SU-DHL-6 (cell line): ENCODE results near the gene RPL35A.
"Not testable (repeated sequence)": the region's sequence is repeated elsewhere in the genome, so short reads cannot be mapped to it uniquely, and the experiment has no call there.

ENCODE experiments used
- H2AFZ ChIP-seq: fragments of 200-600 bp; sonication (generic); 2 replicates; pipeline ENCODE4 v1.6.1; 2014; ENCODE audit warnings: low read depth, mild to moderate bottlenecking, moderate library complexity, mixed read lengths, antibody characterized with exemption, low read length; ENCODE audit not compliant: severe bottlenecking
- H3F3A ChIP-seq: fragments of 200-600 bp; shearing (Covaris generic); 2 replicates; pipeline ENCODE4 v1.6.0; 2016; ENCODE audit warnings: antibody characterized with exemption, mild to moderate bottlenecking; ENCODE audit not compliant: insufficient read depth
- H3K27ac ChIP-seq: fragments of 200-600 bp; sonication (generic); 2 replicates; pipeline ENCODE4 v1.5.1; 2016; ENCODE audit warnings: low read depth, mild to moderate bottlenecking, low read length, moderate library complexity, mixed read lengths
- H3K27me3 ChIP-seq: fragments of 200-600 bp; sonication (generic), shearing (Covaris generic); 2 replicates; pipeline ENCODE4 v1.6.0; 2014; ENCODE audit warnings: mild to moderate bottlenecking, low read length
- H3K36me3 ChIP-seq: fragments of 200-600 bp; sonication (generic); 2 replicates; pipeline ENCODE4 v1.6.1; 2014; ENCODE audit warnings: mild to moderate bottlenecking, low read length, mixed read lengths
- H3K4me2 ChIP-seq: fragments of 300-600, 200-600 bp; shearing (Covaris generic), sonication (generic); 2 replicates; pipeline ENCODE4 v1.6.0; 2014; ENCODE audit warnings: low read length, low read depth, mild to moderate bottlenecking; ENCODE audit not compliant: poor library complexity, severe bottlenecking
- H3K4me3 ChIP-seq: fragments of 200-600 bp; sonication (generic); 2 replicates; pipeline ENCODE4 v1.5.1; 2014; ENCODE audit warnings: antibody characterized with exemption, low read length, mild to moderate bottlenecking, mixed read lengths; ENCODE audit not compliant: insufficient read depth, poor library complexity, severe bottlenecking
- H3K79me2 ChIP-seq: fragments of 200-600 bp; sonication (generic); 2 replicates; pipeline ENCODE4 v1.6.1; 2014; ENCODE audit warnings: mild to moderate bottlenecking, low read length, moderate library complexity; ENCODE audit not compliant: insufficient read depth
- H3K9ac ChIP-seq: fragments of 200-600 bp; sonication (generic); 2 replicates; pipeline ENCODE4 v1.7.0; 2014; ENCODE audit warnings: mild to moderate bottlenecking, low read length
- H3K9me2 ChIP-seq: fragments of 200-600 bp; sonication (generic); replicated peaks from 2 replicates; pipeline ENCODE4 v1.6.1; 2014; ENCODE audit warnings: low read length; ENCODE audit not compliant: insufficient read depth
- H3K9me3 ChIP-seq: fragments of 200-600 bp; sonication (generic); 2 replicates; pipeline ENCODE4 v1.6.1; 2014; ENCODE audit warnings: low read length, mixed read lengths; ENCODE audit not compliant: insufficient read depth
- H4K20me1 ChIP-seq: fragments of 200-600 bp; sonication (generic); 2 replicates; pipeline ENCODE4 v1.6.1; 2014; ENCODE audit warnings: low read depth, mild to moderate bottlenecking, antibody characterized with exemption, low read length, moderate library complexity, mixed read lengths
- CTCF ChIP-seq: fragments of 200-600 bp; sonication (generic); IDR thresholded peaks from one replicate; pipeline ENCODE4 v1.5.1; 2017; ENCODE audit warnings: antibody characterized with exemption, mild to moderate bottlenecking, low read length, moderate library complexity; ENCODE audit not compliant: insufficient read depth, poor library complexity, severe bottlenecking
- EZH2phosphoT487 ChIP-seq: fragments of 200-600 bp; sonication (generic), shearing (Covaris generic); conservative IDR thresholded peaks from 2 replicates; pipeline ENCODE4 v1.6.1; 2018; ENCODE audit warnings: mild to moderate bottlenecking, antibody characterized with exemption, low read length, moderate library complexity, mixed read lengths

Gene RPL35A

GRCh38 chr3:197926418-197926817 is 23.6 kb upstream of the RPL35A start:
- Histone ChIP-seq H3K9me3 (no peaks in the 10 kb centered on the region), H3K79me2 (no peaks in the 10 kb centered on the region), H3K36me3 (no peaks in the 10 kb centered on the region), H3K27me3 (no peaks in the 10 kb centered on the region), H3K9me2 (no peaks in the 10 kb centered on the region), H3K27ac (no peak overlapping the region), H3K4me2 (no peak overlapping the region), H3K4me3 (no peak overlapping the region), H3K9ac (no peak overlapping the region), H2AFZ (no peak overlapping the region), H3F3A (no peaks in the 10 kb centered on the region), H4K20me1 (no peaks in the 10 kb centered on the region)
- no peak for TF ChIP-seq CTCF
- TF ChIP-seq EZH2phosphoT487 = no peak

- not testable (repeated sequence) for H3K9me2 ChIP-seq, H3K36me3 ChIP-seq, H3K9me3 ChIP-seq, H3K27me3 ChIP-seq, H3K79me2 ChIP-seq, H4K20me1 ChIP-seq, H2AFZ ChIP-seq, H3K4me3 ChIP-seq, H3K27ac ChIP-seq, H3F3A ChIP-seq, H3K4me2 ChIP-seq, H3K9ac ChIP-seq
Measured at GRCh38 chr3:197927578-197927977, 22.4 kb upstream of the RPL35A start.

GRCh38 chr3:197936819-197937384 is 13.1 kb upstream of the RPL35A start:
- H3K79me2 ChIP-seq = no peaks in the 10 kb centered on the region
- TF ChIP-seq EZH2phosphoT487 (no peak), CTCF (no peak)
- no peak overlapping the region for H3K27ac ChIP-seq
- H3K4me3 ChIP-seq = no peak overlapping the region
- H3K9me3 ChIP-seq = no peaks in the 10 kb centered on the region
- H3K36me3 ChIP-seq = no peaks in the 10 kb centered on the region
- H3K9me2 ChIP-seq = no peaks in the 10 kb centered on the region
- no peak overlapping the region for H3K4me2 ChIP-seq
- H3F3A ChIP-seq = no peaks in the 10 kb centered on the region
- H4K20me1 ChIP-seq = no peaks in the 10 kb centered on the region
- no peak overlapping the region for H3K9ac ChIP-seq
- no peaks in the 10 kb centered on the region for H3K27me3 ChIP-seq
- H2AFZ ChIP-seq = no peak overlapping the region

- Histone ChIP-seq H3F3A (no peaks in the 10 kb centered on the region), H2AFZ (no peak overlapping the region), H3K36me3 (no peaks in the 10 kb centered on the region), H3K27ac (no peak overlapping the region), H3K4me3 (no peak overlapping the region), H3K9me2 (no peaks in the 10 kb centered on the region), H3K27me3 (no peaks in the 10 kb centered on the region), H4K20me1 (no peaks in the 10 kb centered on the region), H3K4me2 (no peak overlapping the region), H3K79me2 (no peaks in the 10 kb centered on the region), H3K9ac (no peak overlapping the region), H3K9me3 (no peaks in the 10 kb centered on the region)
- TF ChIP-seq EZH2phosphoT487 = no peak
- no peak for TF ChIP-seq CTCF
Measured at GRCh38 chr3:197940745-197941384, 9.1 kb upstream of the RPL35A start.
